ENCODE results near the gene FUOM.
"Not testable (repeated sequence)": the region's sequence is repeated elsewhere in the genome, so short reads cannot be mapped to it uniquely, and the experiment has no call there.

The FUOM gene

GRCh38 chr10:133394064-133394663, 36.3 kb upstream of the FUOM start, which contains the start of gene MTG1:
MTG1 (plus strand) TSS chr10:133394157; CDS start chr10:133394221, 64 bp downstream.
- Mint-ChIP-seq H3K4me3 (peak within 1 kb of the TSS; percentile 88), H3K27me3 (no peaks in the 10 kb centered on the region), H3K36me3 (ENCODE audit: low read depth) (peaks cover 54% of the 10 kb centered on the region), H3K4me1 (ENCODE audit: low read depth) (peaks cover 59% of the 10 kb centered on the region), H3K27ac (peak within 1 kb of the TSS; percentile 93), H3K9me3 (no peaks in the 10 kb centered on the region)
- intact Hi-C loops (cut with micrococcal nuclease), result loop anchor here (1.0 to 5.0 kb wide), 2 partner anchors 21 to 37 kb away; partner anchors contain the start of genes ECHS1 and FUOM

- intact Hi-C loops (cut with micrococcal nuclease), result loop anchor here (1.0 to 5.0 kb wide), 2 partner anchors 20 to 36 kb away; partner anchors contain the start of genes ECHS1 and FUOM
- H3K9me3 Mint-ChIP-seq, result no peaks in the 10 kb centered on the region
- H3K27me3 Mint-ChIP-seq, result no peaks in the 10 kb centered on the region
- peak overlapping the region; percentile 88 for H3K4me3 Mint-ChIP-seq
- peaks cover 65% of the 10 kb centered on the region for H3K4me1 Mint-ChIP-seq (ENCODE audit: low read depth)
- peak overlapping the region; percentile 93 for H3K27ac Mint-ChIP-seq
- H3K36me3 Mint-ChIP-seq (ENCODE audit: low read depth), result peaks cover 52% of the 10 kb centered on the region
Measured at GRCh38 chr10:133393401-133394063, 35.7 kb upstream of the FUOM start.

DNA sequence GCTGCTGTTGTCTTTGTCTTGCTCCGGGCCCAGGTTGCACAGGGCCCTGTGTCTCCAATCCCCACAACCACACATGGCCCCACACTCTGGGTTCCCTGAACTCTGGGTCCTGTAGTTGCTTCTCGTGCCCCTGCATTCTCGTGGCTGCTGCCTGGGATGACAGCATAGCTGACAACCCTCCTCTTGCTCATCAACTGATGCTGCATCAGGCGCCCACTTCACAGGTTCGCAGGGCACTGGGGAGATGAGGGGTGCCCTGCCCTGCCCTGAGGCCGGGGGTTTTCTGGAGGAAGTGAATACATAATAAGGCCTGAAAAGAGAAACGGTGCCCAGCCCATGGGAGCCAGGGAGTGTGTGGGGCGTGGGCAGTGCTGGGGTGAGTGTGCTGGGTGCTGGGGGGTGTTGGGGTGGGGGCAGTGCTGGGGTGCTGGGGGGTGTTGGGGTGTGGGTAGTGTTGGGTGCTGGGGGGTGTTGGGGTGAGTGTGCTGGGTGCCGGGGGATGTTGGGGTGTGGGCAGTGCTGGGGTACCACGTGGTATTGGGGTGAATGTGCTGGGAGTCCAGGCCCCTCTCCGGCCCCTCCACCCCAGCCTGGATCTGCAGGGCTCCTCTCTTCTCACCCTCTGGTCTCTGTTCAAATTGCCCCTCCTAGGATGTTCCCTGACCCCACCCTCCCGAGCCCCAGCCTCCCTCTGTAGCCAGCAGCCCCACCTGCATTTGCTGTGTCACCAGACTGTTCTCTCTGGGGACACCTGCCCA, 34.1 kb upstream of the FUOM start:
- Mint-ChIP-seq H3K36me3 (ENCODE audit: low read depth) (peaks cover 52% of the 10 kb centered on the region), H3K9me3 (no peaks in the 10 kb centered on the region), H3K4me3 (no peak overlapping the region), H3K27ac (peak overlapping the region; percentile 31), H3K27me3 (no peaks in the 10 kb centered on the region), H3K4me1 (ENCODE audit: low read depth) (peaks cover 75% of the 10 kb centered on the region)
- intact Hi-C loops (cut with micrococcal nuclease), result loop anchor here (5.0 kb wide), 1 partner anchor 35 kb away; the partner anchor contains the start of gene FUOM

- H3K27ac Mint-ChIP-seq, result peak overlapping the region; percentile 55
- H3K4me1 Mint-ChIP-seq (ENCODE audit: low read depth), result peaks cover 73% of the 10 kb centered on the region
- no peaks in the 10 kb centered on the region for H3K9me3 Mint-ChIP-seq
- intact Hi-C loops (cut with micrococcal nuclease), result loop anchor here (5.0 kb wide), 1 partner anchor 34 kb away; the partner anchor contains the start of gene FUOM
- no peak overlapping the region for H3K4me3 Mint-ChIP-seq
- H3K27me3 Mint-ChIP-seq, result no peaks in the 10 kb centered on the region
- peaks cover 55% of the 10 kb centered on the region for H3K36me3 Mint-ChIP-seq (ENCODE audit: low read depth)
Measured at GRCh38 chr10:133391249-133391635, 33.4 kb upstream of the FUOM start.

DNA sequence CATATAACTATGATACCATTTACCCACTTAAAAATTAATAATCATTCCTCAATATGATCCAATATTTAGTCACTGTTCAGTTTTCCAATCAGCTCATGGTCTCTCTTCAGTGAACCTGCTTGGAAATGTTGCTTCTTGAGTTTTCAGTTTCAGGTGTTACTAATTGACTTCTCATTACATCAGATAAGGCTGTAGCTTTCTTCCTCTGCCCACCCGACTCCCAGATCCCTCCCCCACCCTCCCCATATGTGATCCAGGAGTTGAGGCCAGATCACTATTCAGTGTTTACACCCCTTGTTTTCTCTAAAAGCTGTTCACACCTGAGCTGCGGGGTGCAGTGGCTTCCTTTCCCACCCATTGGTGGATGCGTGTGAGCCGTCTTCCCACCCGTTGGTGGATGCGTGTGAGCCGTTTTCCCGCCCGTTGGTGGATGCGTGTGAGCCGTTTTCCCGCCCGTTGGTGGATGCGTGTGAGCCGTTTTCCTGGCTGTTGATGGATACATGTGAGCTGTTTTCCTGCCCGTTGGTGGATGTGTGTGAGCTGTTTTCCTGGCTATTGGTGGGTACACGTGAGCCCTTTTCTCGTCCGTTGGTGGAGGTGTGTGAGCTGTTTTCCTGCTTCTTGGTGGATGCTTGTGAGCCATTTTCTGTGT, 32.9 kb upstream of the FUOM start:
- Mint-ChIP-seq H3K36me3 (ENCODE audit: low read depth) (peaks cover 59% of the 10 kb centered on the region), H3K4me1 (ENCODE audit: low read depth) (peaks cover 73% of the 10 kb centered on the region), H3K27ac (peak overlapping the region; percentile 55), H3K9me3 (no peaks in the 10 kb centered on the region), H3K27me3 (no peaks in the 10 kb centered on the region), H3K4me3 (no peak overlapping the region)
- intact Hi-C loops (cut with micrococcal nuclease), result loop anchor here (5.0 kb wide), 1 partner anchor 33 kb away; the partner anchor contains the start of gene FUOM

DNA sequence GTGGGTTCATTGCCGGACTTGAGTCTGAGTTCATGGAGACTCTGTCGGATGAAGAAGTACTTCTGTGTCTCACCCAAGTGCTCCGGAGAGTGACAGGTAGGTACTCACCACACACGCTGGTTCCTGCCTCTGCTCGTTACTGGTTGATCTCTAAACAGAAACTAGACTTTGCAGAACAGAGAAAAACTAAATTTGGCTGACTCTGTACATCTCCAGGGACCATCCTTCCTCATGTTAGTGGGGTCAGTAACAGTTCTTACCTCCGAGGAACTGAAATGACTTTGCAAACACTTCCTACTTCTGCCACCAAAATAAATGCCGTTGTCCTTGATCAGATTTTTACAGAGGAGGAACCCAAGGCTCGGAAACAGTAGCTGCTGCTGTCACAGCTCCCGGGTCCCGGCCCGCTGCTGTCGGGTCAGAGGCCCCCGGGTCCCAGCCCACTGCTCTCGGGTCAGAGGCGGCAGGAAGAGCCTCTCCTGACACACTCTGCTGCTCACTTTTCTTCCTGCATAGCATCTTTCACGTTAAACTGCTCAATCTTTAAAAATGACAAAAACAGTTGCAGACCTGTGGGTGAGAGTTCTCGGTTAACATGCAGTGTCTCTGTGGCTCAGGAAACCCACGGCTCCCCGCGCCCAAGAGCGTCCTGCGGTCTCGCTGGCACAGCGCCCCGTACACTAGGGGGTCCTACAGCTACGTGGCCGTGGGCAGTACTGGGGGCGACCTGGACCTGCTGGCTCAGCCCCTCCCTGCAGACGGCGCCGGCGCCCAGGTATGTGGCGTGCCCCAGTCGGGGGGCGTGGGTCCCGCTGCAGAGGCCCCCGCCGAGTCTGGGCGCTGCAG, 31.4 kb upstream of the FUOM start:
- Mint-ChIP-seq H3K36me3 (ENCODE audit: low read depth) (peaks cover 72% of the 10 kb centered on the region), H3K4me3 (peak overlapping the region; percentile 75), H3K4me1 (ENCODE audit: low read depth) (peaks cover 60% of the 10 kb centered on the region), H3K27ac (peak overlapping the region; percentile 93), H3K9me3 (no peaks in the 10 kb centered on the region), H3K27me3 (no peaks in the 10 kb centered on the region)
- intact Hi-C loops (cut with micrococcal nuclease), result no loop called here

DNA sequence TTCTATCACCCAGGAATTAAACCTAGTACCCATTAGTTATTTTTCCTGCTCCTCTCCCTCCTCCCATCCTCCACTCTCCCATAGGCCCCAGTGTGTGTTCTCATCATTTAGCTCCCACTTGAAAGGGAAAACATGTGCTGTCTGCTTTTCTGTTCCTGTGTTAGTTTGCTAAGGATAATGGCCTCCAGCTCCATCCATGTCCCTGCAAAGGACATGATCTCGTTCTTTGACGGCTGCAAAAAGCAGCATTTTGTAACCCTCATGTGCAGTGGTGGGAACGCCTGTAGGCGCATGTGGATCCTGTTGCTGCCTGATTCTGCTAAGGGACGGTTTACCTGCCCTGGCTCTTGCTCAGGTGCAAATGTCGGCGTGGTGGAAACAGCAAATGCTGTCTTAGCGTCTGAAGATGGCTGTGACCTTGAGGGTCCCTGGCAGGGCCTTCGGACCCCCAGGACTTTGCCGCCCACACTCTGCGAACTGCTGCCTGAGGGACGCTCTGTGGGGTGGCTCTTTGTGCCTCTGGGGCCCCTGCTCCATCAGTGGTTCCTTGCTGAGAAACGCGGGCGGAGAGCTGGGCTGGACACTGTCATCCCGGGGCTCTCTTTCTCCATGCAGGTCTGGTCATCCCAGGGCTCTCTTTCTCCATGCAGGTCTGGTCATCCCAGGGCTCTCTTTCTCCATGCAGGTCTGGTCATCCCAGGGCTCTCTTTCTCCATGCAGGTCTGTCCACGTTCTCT, 30.6 kb upstream of the FUOM start:
- Mint-ChIP-seq H3K4me1 (ENCODE audit: low read depth) (peaks cover 55% of the 10 kb centered on the region), H3K27ac (peak overlapping the region; percentile 93), H3K4me3 (peak overlapping the region; percentile 75), H3K9me3 (no peaks in the 10 kb centered on the region), H3K36me3 (ENCODE audit: low read depth) (peaks cover 80% of the 10 kb centered on the region), H3K27me3 (no peaks in the 10 kb centered on the region)
- intact Hi-C loops (cut with micrococcal nuclease), result no loop called here

- H3K27me3 Mint-ChIP-seq; intact Hi-C loops (cut with micrococcal nuclease); H3K4me3 Mint-ChIP-seq; H3K9me3 Mint-ChIP-seq; H3K27ac Mint-ChIP-seq: not testable (repeated sequence)
- H3K36me3 Mint-ChIP-seq (ENCODE audit: low read depth), result peaks cover 89% of the 10 kb centered on the region
- H3K4me1 Mint-ChIP-seq (ENCODE audit: low read depth), result peaks cover 46% of the 10 kb centered on the region
Measured at GRCh38 chr10:133386951-133387350, 29.1 kb upstream of the FUOM start.

GRCh38 chr10:133385214-133385613, 27.4 kb upstream of the FUOM start:
- H3K27ac Mint-ChIP-seq, result no peak overlapping the region
- intact Hi-C loops (cut with micrococcal nuclease), result no loop called here
- H3K9me3 Mint-ChIP-seq, result no peaks in the 10 kb centered on the region
- H3K36me3 Mint-ChIP-seq (ENCODE audit: low read depth), result peaks cover 84% of the 10 kb centered on the region
- no peaks in the 10 kb centered on the region for H3K27me3 Mint-ChIP-seq
- H3K4me1 Mint-ChIP-seq (ENCODE audit: low read depth), result peaks cover 46% of the 10 kb centered on the region
- H3K4me3 Mint-ChIP-seq, result no peak overlapping the region

DNA sequence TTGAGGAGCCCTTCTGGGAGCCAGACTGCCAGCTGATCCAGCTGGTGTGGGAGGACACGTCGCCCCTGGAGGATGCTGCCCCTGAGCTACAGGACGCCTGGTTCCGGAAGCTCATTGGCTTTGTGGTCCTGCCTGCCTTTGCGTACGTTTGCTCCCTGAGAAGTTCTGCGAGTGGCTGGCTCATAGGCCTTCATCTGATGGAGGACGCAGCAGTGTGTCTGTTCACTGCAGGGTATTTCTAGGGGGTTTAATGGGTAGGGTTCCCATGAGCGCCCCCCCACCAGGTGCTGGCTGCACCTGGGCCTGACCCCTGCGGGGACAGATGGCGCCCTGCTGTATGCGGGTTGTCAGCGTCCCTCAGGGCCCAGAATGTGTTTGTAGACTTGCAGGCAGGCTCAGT, 26.3 kb upstream of the FUOM start:
- Mint-ChIP-seq H3K9me3 (no peaks in the 10 kb centered on the region), H3K27me3 (peaks cover 4% of the 10 kb centered on the region), H3K4me3 (no peak overlapping the region), H3K27ac (no peak overlapping the region), H3K4me1 (ENCODE audit: low read depth) (peaks cover 45% of the 10 kb centered on the region), H3K36me3 (ENCODE audit: low read depth) (peaks cover 84% of the 10 kb centered on the region)
- intact Hi-C loops (cut with micrococcal nuclease), result no loop called here

DNA sequence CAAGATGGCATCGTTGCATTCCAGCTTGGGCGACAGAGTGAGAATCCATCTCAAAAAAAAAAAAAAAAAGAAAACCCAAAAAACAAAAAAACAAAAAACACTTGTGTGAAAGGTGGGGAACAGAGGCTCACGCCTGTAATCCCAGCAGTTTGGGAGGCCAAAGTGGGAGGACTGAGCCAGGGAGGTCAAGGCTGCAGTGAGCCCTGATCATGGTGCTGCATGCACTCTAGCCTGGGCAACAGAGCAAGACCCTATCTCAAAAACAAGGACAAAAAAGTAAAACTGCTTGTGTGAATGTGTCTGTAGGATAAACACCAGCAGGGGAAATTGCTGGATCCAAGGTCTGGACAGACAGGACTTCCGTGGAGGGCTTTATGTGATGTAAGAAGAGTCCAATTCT, 25.7 kb upstream of the FUOM start:
- intact Hi-C loops (cut with micrococcal nuclease), result no loop called here

DNA sequence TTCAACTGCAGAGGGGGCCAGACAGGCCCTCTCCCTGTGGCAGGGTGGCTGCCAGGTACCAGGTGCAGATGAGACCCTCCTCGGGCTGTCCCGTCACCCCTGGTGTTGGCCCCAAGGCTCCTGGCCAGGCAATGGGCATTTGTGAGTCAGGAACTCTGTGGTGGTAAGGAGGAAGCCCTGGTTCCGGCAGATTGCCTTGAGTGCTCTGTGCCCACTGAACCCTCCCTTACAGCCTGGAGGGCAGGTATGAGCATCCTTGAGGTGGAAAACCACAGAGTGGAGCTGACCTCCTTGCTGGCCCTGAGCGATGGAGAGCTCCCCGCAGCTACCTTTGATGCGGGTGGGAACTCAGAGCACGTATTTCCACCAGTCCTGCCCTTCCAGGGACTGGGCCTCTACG, 23.2 kb upstream of the FUOM start:
- Mint-ChIP-seq H3K36me3 (ENCODE audit: low read depth) (peaks cover 56% of the 10 kb centered on the region), H3K4me1 (ENCODE audit: low read depth) (peaks cover 49% of the 10 kb centered on the region), H3K27me3 (peaks cover 4% of the 10 kb centered on the region), H3K27ac (peak overlapping the region; percentile 51), H3K4me3 (peak overlapping the region; percentile 80), H3K9me3 (no peaks in the 10 kb centered on the region)
- intact Hi-C loops (cut with micrococcal nuclease), result no loop called here

More for the DNA sequence above, 25.7 kb upstream of the FUOM start:
- no peaks in the 10 kb centered on the region for H3K9me3 Mint-ChIP-seq
- peaks cover 4% of the 10 kb centered on the region for H3K27me3 Mint-ChIP-seq
- H3K4me1 Mint-ChIP-seq (ENCODE audit: low read depth), result peaks cover 40% of the 10 kb centered on the region
- H3K27ac Mint-ChIP-seq, result no peak overlapping the region
- peaks cover 81% of the 10 kb centered on the region for H3K36me3 Mint-ChIP-seq (ENCODE audit: low read depth)
- H3K4me3 Mint-ChIP-seq, result no peak overlapping the region

Data from dendritic cell treated with granulocyte-macrophage colony-stimulating factor and Interleukin-4, amounts not matched to agents 40 ng/mL and 50 ng/mL, for 4 days (primary cell).